Endothelial cell of umbilical vein (primary cell): ENCODE measurements around the gene SLC2A6. TPM values are rescaled to one million over a fixed set of nuclear protein-coding genes. Genes with fewer than 3 reads are reported as not detected.

Source experiments
- BruUV-seq: library from RNA; stranded (reverse); fragments of 400-500 nt; replicated peaks from 2 replicates; lab custom pipeline; 2021; lab: Mats Ljungman, UMichigan
- CTCF ChIA-PET: fragments of 300-600, 350-600 bp; sonication (Branson Sonifier 250); formaldehyde crosslinking; loops from one replicate; lab custom pipeline; 2021; ENCODE audit warnings: antibody characterized with exemption, inconsistent platforms; lab: Charles Lee
- POLR2A ChIA-PET: fragments of 300-600, 350-600 bp; sonication (Branson Sonifier 250); formaldehyde crosslinking; loops from one replicate; lab custom pipeline; 2021; ENCODE audit warnings: antibody characterized with exemption, inconsistent platforms; lab: Charles Lee
- DNase-seq: peaks from one replicate; pipeline ENCODE4 v3.0.0-alpha.2; 2011; ENCODE audit warnings: low read depth, low spot score
- FAIRE-seq: peaks from 2 replicates; lab custom pipeline; 2011; peaks lifted over from hg19 to GRCh38; lab: Jason Lieb, UNC
- H2AFZ ChIP-seq: 2 replicates; pipeline ENCODE4 v1.6.0; 2012; ENCODE audit warnings: low read depth, low read length, control low read depth, inconsistent platforms
- H3K27ac ChIP-seq: 2 replicates; pipeline ENCODE4 v1.5.1; 2011; ENCODE audit warnings: low read depth, mild to moderate bottlenecking, control low read depth, low read length, moderate library complexity; ENCODE audit not compliant: insufficient read depth
- H3K27me3 ChIP-seq, 2 experiments: 2 replicates each; pipeline versions ENCODE4 v1.6.0 to v1.6.1; 2011; ENCODE audit warnings: low read length in 2 of 2, mixed read lengths in 1 of 2; ENCODE audit not compliant: control insufficient read depth in 2 of 2, insufficient read depth in 2 of 2
- H3K36me3 ChIP-seq, 2 experiments: 2 replicates in 1 of 2; 3 replicates in 1 of 2; pipeline ENCODE4 v1.5.1; 2011; ENCODE audit warnings: low read length in 2 of 2, mild to moderate bottlenecking in 1 of 2, moderate library complexity in 1 of 2; ENCODE audit not compliant: control insufficient read depth in 2 of 2, insufficient read depth in 2 of 2; ENCODE audit errors: extremely low read depth in 1 of 2
- H3K4me1 ChIP-seq: 3 replicates; pipeline ENCODE4 v1.5.1; 2011; ENCODE audit warnings: mild to moderate bottlenecking, low read length; ENCODE audit not compliant: control insufficient read depth, insufficient read depth; ENCODE audit errors: extremely low read depth
- H3K4me2 ChIP-seq: 2 replicates; pipeline ENCODE4 v1.6.1; 2011; ENCODE audit warnings: low read length, control low read depth, mixed read lengths; ENCODE audit not compliant: insufficient read depth
- H3K4me3 ChIP-seq, 3 experiments: fragments of 200-600 bp in 1 of 3; sonication (generic), shearing (Covaris generic) in 1 of 3; replicated peaks in 1 of 3; 2 replicates each; pipeline ENCODE4 v1.5.1; 2011 to 2016; ENCODE audit warnings: control low read depth in 3 of 3, low read length in 3 of 3, mild to moderate bottlenecking in 2 of 3, inconsistent platforms in 1 of 3, low read depth in 1 of 3, moderate library complexity in 1 of 3; ENCODE audit not compliant: insufficient read depth in 1 of 3
- H3K79me2 ChIP-seq: 2 replicates; pipeline ENCODE4 v1.6.0; 2012; ENCODE audit warnings: low read length, inconsistent platforms; ENCODE audit not compliant: control insufficient read depth, insufficient read depth
- H3K9ac ChIP-seq: replicated peaks from 2 replicates; pipeline ENCODE3; 2011; ENCODE audit warnings: low read length, control low read depth; ENCODE audit not compliant: insufficient read depth; ENCODE audit errors: extremely low read depth
- H3K9me1 ChIP-seq: replicated peaks from 3 replicates; pipeline ENCODE4 v1.6.0; 2011; ENCODE audit warnings: mild to moderate bottlenecking, low read length; ENCODE audit not compliant: control insufficient read depth, insufficient read depth; ENCODE audit errors: extremely low read depth
- H3K9me3 ChIP-seq: replicated peaks from 2 replicates; pipeline ENCODE4 v1.5.1; 2012; ENCODE audit warnings: low read length, inconsistent platforms; ENCODE audit not compliant: control insufficient read depth, insufficient read depth
- H4K20me1 ChIP-seq: replicated peaks from 2 replicates; pipeline ENCODE3; 2011; ENCODE audit warnings: mild to moderate bottlenecking, low read length; ENCODE audit not compliant: control insufficient read depth, insufficient read depth; ENCODE audit errors: extremely low read depth
- FOS ChIP-seq: IDR thresholded peaks from 2 replicates; pipeline ENCODE4 v1.6.1; 2011; ENCODE audit warnings: mild to moderate bottlenecking, low read length, moderate library complexity, borderline replicate concordance; ENCODE audit not compliant: insufficient read depth
- GATA2 ChIP-seq: IDR thresholded peaks from 2 replicates; pipeline ENCODE4 v1.7.0; 2011; ENCODE audit warnings: low read depth, mild to moderate bottlenecking, moderate library complexity, mixed read lengths, low read length; ENCODE audit not compliant: insufficient read length, insufficient read depth
- JUN ChIP-seq: IDR thresholded peaks from 2 replicates; pipeline ENCODE4 v1.6.1; 2011; ENCODE audit warnings: borderline replicate concordance, low read depth; ENCODE audit not compliant: insufficient read length, insufficient read depth
- MYC ChIP-seq: IDR thresholded peaks from one replicate; pipeline ENCODE4 v1.6.1; 2011; ENCODE audit warnings: mild to moderate bottlenecking, low read depth, low read length
- POLR2A ChIP-seq: IDR thresholded peaks from 2 replicates; pipeline ENCODE4 v1.6.1; 2012; ENCODE audit warnings: low read depth, mild to moderate bottlenecking, control low read depth, low read length
- POLR2AphosphoS5 ChIP-seq: IDR thresholded peaks from 2 replicates; pipeline ENCODE4 v1.6.1; 2012; ENCODE audit warnings: low read depth, mild to moderate bottlenecking, control low read depth, low read length, moderate library complexity; ENCODE audit not compliant: insufficient read depth
- dilution Hi-C: fragments of 300-500 bp; cut with MboI; formaldehyde crosslinking; loops from one replicate; pipeline ENCODE4 v1.15.0; 2019; ENCODE audit warnings: low sequenced_read_pairs; ENCODE audit not compliant: extremely low pct_ligation_motif_present
- intact Hi-C: fragments of 100-400 bp; cut with micrococcal nuclease; formaldehyde crosslinking; loops from one replicate; pipeline ENCODE4 v1.10.0; 2022
- polyA plus RNA-seq, 4 experiments: library from polyadenylated mRNA; depleted of rRNA in 3 of 4; stranded (reverse) in 3 of 4; unstranded in 1 of 4; fragments of >200 nt; gene quantifications; 2 replicates each; pipeline versions ENCODE4 v1.2.1 to v1.2.3, GENCODE V29; 2011 to 2012; ENCODE audit warnings: missing spikeins in 1 of 4
- total RNA-seq: library from RNA; stranded (reverse); gene quantifications from 2 replicates; pipeline ENCODE4 v1.2.3, GENCODE V29; 2021
- TF ChIP-seq, protein P1 (sequence below): IDR thresholded peaks from 2 replicates; pipeline ENCODE4 v1.6.1; 2011; ENCODE audit not compliant: insufficient read depth, insufficient read length
- TF ChIP-seq, protein P2 (sequence below), 2 donors: IDR thresholded peaks; 1 replicate in 1 of 2; 2 replicates in 1 of 2; pipeline ENCODE4 v1.5.1; 2011; ENCODE audit warnings: low read length in 2 of 2, mild to moderate bottlenecking in 2 of 2, moderate library complexity in 2 of 2, control low read depth in 1 of 2, inconsistent platforms in 1 of 2, low read depth in 1 of 2; ENCODE audit not compliant: insufficient read depth in 1 of 2; ENCODE audit errors: extremely low read depth in 1 of 2

Gene SLC2A6
- total and polyA plus RNA-seq, 2 donors (not counting 3 experiments of a cell fraction or from before 2014, with no cell fraction given), result 35.7 to 39.6 TPM

DNA sequence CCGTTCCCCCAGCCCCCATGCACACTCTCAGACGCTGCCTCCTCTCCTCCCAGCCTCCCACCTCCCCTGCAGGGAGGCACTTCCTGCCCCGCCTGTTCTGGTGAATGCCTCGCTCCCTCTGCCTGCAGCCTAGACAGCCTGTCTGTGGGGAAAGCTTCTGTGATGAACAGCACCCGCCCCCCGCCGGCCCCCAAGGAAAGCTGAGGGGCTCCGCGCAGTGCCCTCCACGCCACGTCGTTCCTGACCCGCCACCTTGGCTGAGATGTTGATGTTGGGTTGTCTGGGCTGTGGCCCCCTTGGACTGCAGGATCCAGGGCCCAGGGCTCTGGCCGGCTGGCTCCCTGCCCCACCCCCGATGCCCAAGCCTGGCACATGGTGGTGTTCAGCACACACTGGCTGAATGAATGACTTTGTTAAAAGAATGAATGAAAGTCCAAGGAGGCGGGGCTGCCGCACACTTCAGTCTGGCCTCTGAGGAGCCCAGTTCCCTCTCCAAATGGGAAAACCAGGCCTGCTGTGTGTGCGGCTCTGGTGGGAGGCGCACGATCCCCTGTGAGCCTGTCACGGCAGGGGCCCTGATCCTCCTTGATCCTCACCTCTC is 47.9 kb upstream of the SLC2A6 start:
- H3K27ac ChIP-seq, result no peak overlapping the region
- H3K4me2 ChIP-seq, result no peak overlapping the region
- FAIRE-seq (no peak), DNase-seq (no peak)
- CTCF ChIA-PET, result no interaction called here
- POLR2A ChIA-PET, result no interaction called here
- H3K9me3 ChIP-seq, result no peaks in the 10 kb centered on the region
- no peaks in the 10 kb centered on the region for H4K20me1 ChIP-seq
- intact Hi-C loops, result no loop called here
- H3K9ac ChIP-seq, result no peak overlapping the region
- no peaks in the 10 kb centered on the region for H3K4me1 ChIP-seq
- H3K9me1 ChIP-seq, result no peaks in the 10 kb centered on the region
- dilution Hi-C loops, result no loop called here
- no peak overlapping the region for H3K4me3 ChIP-seq
- no TSS peak for BruUV-seq
- no peaks in the 10 kb centered on the region for H3K36me3 ChIP-seq
- H3K79me2 ChIP-seq, result no peaks in the 10 kb centered on the region
- peaks cover 0 to 3% of the 10 kb centered on the region in 2 experiments for H3K27me3 ChIP-seq
- H2AFZ ChIP-seq, result no peak overlapping the region
- TF ChIP-seq, protein P1, sequence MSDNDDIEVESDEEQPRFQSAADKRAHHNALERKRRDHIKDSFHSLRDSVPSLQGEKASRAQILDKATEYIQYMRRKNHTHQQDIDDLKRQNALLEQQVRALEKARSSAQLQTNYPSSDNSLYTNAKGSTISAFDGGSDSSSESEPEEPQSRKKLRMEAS, result no peak

DNA sequence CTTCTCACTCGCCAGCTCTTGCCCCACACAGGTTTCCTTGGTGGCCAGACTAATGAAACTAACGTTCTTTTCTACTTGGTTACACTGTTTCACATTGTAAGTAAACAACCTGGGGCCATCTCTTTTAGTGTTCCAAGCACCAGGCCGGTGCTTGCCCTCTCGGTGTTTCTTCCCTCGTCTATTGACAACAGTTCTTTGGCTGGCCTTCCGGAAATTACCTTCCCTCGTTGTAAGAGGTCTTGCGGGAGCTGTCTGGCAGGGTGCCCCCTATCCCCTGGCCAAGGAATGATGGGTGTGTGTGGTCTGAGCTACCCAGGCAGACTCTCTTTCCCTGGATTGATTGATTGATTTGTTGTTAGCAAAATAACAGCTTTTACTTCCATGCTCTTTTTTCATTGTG is 46.8 kb upstream of the SLC2A6 start:
- DNase-seq (no peak), FAIRE-seq (no peak)
- ChIA-PET POLR2A (no interaction called here), CTCF (no interaction called here)
- Histone ChIP-seq H3K27me3 (peaks cover 0 to 3% of the 10 kb centered on the region in 2 experiments), H3K4me3 (no peak overlapping the region), H3K79me2 (no peaks in the 10 kb centered on the region), H3K4me2 (no peak overlapping the region), H3K36me3 (no peaks in the 10 kb centered on the region), H3K9me3 (no peaks in the 10 kb centered on the region), H3K9ac (no peak overlapping the region), H3K4me1 (no peaks in the 10 kb centered on the region), H4K20me1 (no peaks in the 10 kb centered on the region), H3K9me1 (no peaks in the 10 kb centered on the region), H3K27ac (no peak overlapping the region), H2AFZ (no peak overlapping the region)
- TF ChIP-seq GATA2 (no peak), JUN (no peak), POLR2A (no peak), MYC (no peak), POLR2AphosphoS5 (no peak), FOS (no peak)
- TF ChIP-seq, protein P1, result no peak
- TF ChIP-seq, protein P2, sequence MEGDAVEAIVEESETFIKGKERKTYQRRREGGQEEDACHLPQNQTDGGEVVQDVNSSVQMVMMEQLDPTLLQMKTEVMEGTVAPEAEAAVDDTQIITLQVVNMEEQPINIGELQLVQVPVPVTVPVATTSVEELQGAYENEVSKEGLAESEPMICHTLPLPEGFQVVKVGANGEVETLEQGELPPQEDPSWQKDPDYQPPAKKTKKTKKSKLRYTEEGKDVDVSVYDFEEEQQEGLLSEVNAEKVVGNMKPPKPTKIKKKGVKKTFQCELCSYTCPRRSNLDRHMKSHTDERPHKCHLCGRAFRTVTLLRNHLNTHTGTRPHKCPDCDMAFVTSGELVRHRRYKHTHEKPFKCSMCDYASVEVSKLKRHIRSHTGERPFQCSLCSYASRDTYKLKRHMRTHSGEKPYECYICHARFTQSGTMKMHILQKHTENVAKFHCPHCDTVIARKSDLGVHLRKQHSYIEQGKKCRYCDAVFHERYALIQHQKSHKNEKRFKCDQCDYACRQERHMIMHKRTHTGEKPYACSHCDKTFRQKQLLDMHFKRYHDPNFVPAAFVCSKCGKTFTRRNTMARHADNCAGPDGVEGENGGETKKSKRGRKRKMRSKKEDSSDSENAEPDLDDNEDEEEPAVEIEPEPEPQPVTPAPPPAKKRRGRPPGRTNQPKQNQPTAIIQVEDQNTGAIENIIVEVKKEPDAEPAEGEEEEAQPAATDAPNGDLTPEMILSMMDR (IDR thresholded peaks at IDR 0.05; ENCODE audit: extremely low read depth in 1 of 2, insufficient read depth in 1 of 2, low read depth in 1 of 2, low read length in 2 of 2), result no peak
- dilution Hi-C loops (no loop called here), intact Hi-C loops (no loop called here)
- no TSS peak for BruUV-seq
